Glutamatergic neuron (in vitro differentiated cells): Measurements from ENCODE around the gene TTC28. TPM values are rescaled to one million over a fixed set of nuclear protein-coding genes. Genes with fewer than 3 reads are reported as not detected.
A peak's percentile ranks its signal among the peaks of the same experiment; 100 is the strongest.

Experiments used
- DNase-seq: peaks from one replicate; pipeline ENCODE4 v3.0.0; 2022
- H3K27ac Mint-ChIP-seq: one replicate; pipeline ENCODE4 v1.8.0; 2020; ENCODE audit warnings: mild to moderate bottlenecking, mixed read lengths, inconsistent platforms; ENCODE audit not compliant: unreplicated experiment
- H3K27me3 Mint-ChIP-seq: one replicate; pipeline ENCODE4 v1.8.0; 2020; ENCODE audit warnings: mild to moderate bottlenecking, moderate library complexity, mixed read lengths, inconsistent platforms; ENCODE audit not compliant: unreplicated experiment
- H3K36me3 Mint-ChIP-seq: one replicate; pipeline ENCODE4 v1.8.0; 2020; ENCODE audit warnings: mild to moderate bottlenecking, mixed read lengths, inconsistent platforms; ENCODE audit not compliant: unreplicated experiment
- H3K4me1 Mint-ChIP-seq: one replicate; pipeline ENCODE4 v1.8.0; 2020; ENCODE audit warnings: mild to moderate bottlenecking, low read depth, mixed read lengths, inconsistent platforms; ENCODE audit not compliant: unreplicated experiment
- H3K4me3 Mint-ChIP-seq: one replicate; pipeline ENCODE4 v1.8.0; 2020; ENCODE audit warnings: mild to moderate bottlenecking, mixed read lengths, inconsistent platforms; ENCODE audit not compliant: unreplicated experiment
- H3K9me3 Mint-ChIP-seq: one replicate; pipeline ENCODE4 v1.8.0; 2020; ENCODE audit warnings: mild to moderate bottlenecking, moderate library complexity, mixed read lengths, inconsistent platforms; ENCODE audit not compliant: unreplicated experiment
- CTCF ChIP-seq: fragments of 200-600 bp; sonication (generic); IDR thresholded peaks from one replicate; pipeline ENCODE4 v1.5.0; 2021; ENCODE audit not compliant: partially characterized antibody, unreplicated experiment
- total RNA-seq: library from RNA; stranded (reverse); fragmentation: NEBNext Ultra II Directional; extraction: Animal tissue kit (Norgen Biotek cat#: 25700); gene quantifications from one replicate; pipeline ENCODE4 v1.2.1, GENCODE V29; 2021; ENCODE audit not compliant: unreplicated experiment

TTC28 gene
- total RNA-seq, 1 donor from 2014 or later = 55.6 TPM

- H3K27me3 Mint-ChIP-seq = peaks cover 2% of the 10 kb centered on the region
Measured at GRCh38 chr22:28548406-28548805, 131.2 kb downstream of the TTC28 start.

GRCh38 chr22:28547132-28547842, 132.4 kb downstream of the TTC28 start:
- Mint-ChIP-seq H3K27me3 (peaks cover 2% of the 10 kb centered on the region), H3K36me3 (peaks cover 14% of the 10 kb centered on the region), H3K4me3 (no peak overlapping the region), H3K9me3 (peaks cover 3% of the 10 kb centered on the region), H3K4me1 (peaks cover 5% of the 10 kb centered on the region), H3K27ac (no peak overlapping the region)
- no peak for TF ChIP-seq CTCF
- no peak for DNase-seq

More at GRCh38 chr22:28548406-28548805, 131.2 kb downstream of the TTC28 start:
- H3K4me3 Mint-ChIP-seq = no peak overlapping the region
- no peak for TF ChIP-seq CTCF
- H3K36me3 Mint-ChIP-seq = peaks cover 6% of the 10 kb centered on the region
- peak overlapping the region; percentile 20 for H3K27ac Mint-ChIP-seq
- DNase-seq = no peak
- H3K4me1 Mint-ChIP-seq = peaks cover 5% of the 10 kb centered on the region
- peaks cover 3% of the 10 kb centered on the region for H3K9me3 Mint-ChIP-seq

- H3K4me3 Mint-ChIP-seq = no peak overlapping the region
- H3K27me3 Mint-ChIP-seq = no peaks in the 10 kb centered on the region
- peaks cover 10% of the 10 kb centered on the region for H3K36me3 Mint-ChIP-seq
- DNase-seq = no peak
- no peak overlapping the region for H3K27ac Mint-ChIP-seq
- no peak for TF ChIP-seq CTCF
- H3K4me1 Mint-ChIP-seq = peaks cover 5% of the 10 kb centered on the region
- peaks cover 2% of the 10 kb centered on the region for H3K9me3 Mint-ChIP-seq
Measured at GRCh38 chr22:28544431-28544868, 135.2 kb downstream of the TTC28 start.

- peaks cover 10% of the 10 kb centered on the region for H3K36me3 Mint-ChIP-seq
- DNase-seq = no peak
- peaks cover 2% of the 10 kb centered on the region for H3K9me3 Mint-ChIP-seq
- H3K27ac Mint-ChIP-seq = no peak overlapping the region
- no peak overlapping the region for H3K4me3 Mint-ChIP-seq
- TF ChIP-seq CTCF = no peak
- H3K4me1 Mint-ChIP-seq = no peaks in the 10 kb centered on the region
- H3K27me3 Mint-ChIP-seq = no peaks in the 10 kb centered on the region
Measured at GRCh38 chr22:28542980-28543621, 136.5 kb downstream of the TTC28 start.

- no peak overlapping the region for H3K27ac Mint-ChIP-seq
- H3K4me1 Mint-ChIP-seq = no peaks in the 10 kb centered on the region
- H3K9me3 Mint-ChIP-seq = peaks cover 2% of the 10 kb centered on the region
- no peak for DNase-seq
- H3K36me3 Mint-ChIP-seq = peaks cover 10% of the 10 kb centered on the region
- H3K4me3 Mint-ChIP-seq = no peak overlapping the region
- no peaks in the 10 kb centered on the region for H3K27me3 Mint-ChIP-seq
- TF ChIP-seq CTCF = no peak
Measured at GRCh38 chr22:28541137-28541536, 138.5 kb downstream of the TTC28 start.
